GM12891 (cell line): ENCODE measurements around the gene DCAF4.

Source experiments
- PAX5 ChIP-seq: IDR thresholded peaks from 2 replicates; pipeline ENCODE4 v1.6.1; 2011; ENCODE audit warnings: low read length, moderate library complexity, mild to moderate bottlenecking; ENCODE audit not compliant: insufficient read depth, severe bottlenecking
- POLR2A ChIP-seq: IDR thresholded peaks from 2 replicates; pipeline ENCODE4 v1.6.1; 2011; ENCODE audit warnings: low read depth, low read length, control low read depth
- POLR2AphosphoS5 ChIP-seq: IDR thresholded peaks from 2 replicates; pipeline ENCODE4 v1.6.1; 2011; ENCODE audit warnings: low read depth, low read length, control low read depth
- TAF1 ChIP-seq: IDR thresholded peaks from 2 replicates; pipeline ENCODE4 v1.6.1; 2011; ENCODE audit warnings: low read depth, low read length, control low read depth

- no peak for TF ChIP-seq POLR2A
- TF ChIP-seq TAF1: no peak
- TF ChIP-seq POLR2AphosphoS5: no peak
- TF ChIP-seq PAX5: no peak
These were observed 21.3 kb upstream of the DCAF4 start for GRCh38 chr14:72904840-72905561.
